ENCODE data around the gene GPR152.
A peak's percentile ranks its signal among the peaks of the same experiment; 100 is the strongest.

The GPR152 gene

GRCh38 chr11:67420147-67420645 lies 32.3 kb downstream of the GPR152 start:
- DNase-seq (ENCODE audit: low read depth in 1 of 2, low spot score in 1 of 2) = no peak
- TF ChIP-seq JUND (IDR thresholded peaks at IDR 0.05; ENCODE audit: low read depth) = no peak
- in situ Hi-C loops (cut with HindIII; ENCODE audit: low pct_unique_long_range_greater_than_20kb, low sequenced_read_pairs) = no loop called here

- in situ Hi-C loops (cut with HindIII; ENCODE audit: low pct_unique_long_range_greater_than_20kb, low sequenced_read_pairs) = no loop called here
- DNase-seq (ENCODE audit: low read depth in 1 of 2, low spot score in 1 of 2) = no peak
- TF ChIP-seq JUND (IDR thresholded peaks at IDR 0.05; ENCODE audit: low read depth) = no peak
Observed at GRCh38 chr11:67419325-67420049, 33.0 kb downstream of the GPR152 start.

GRCh38 chr11:67418476-67419281 lies 33.9 kb downstream of the GPR152 start:
- DNase-seq (ENCODE audit: low read depth in 1 of 2, low spot score in 1 of 2) = no peak
- TF ChIP-seq JUND (IDR thresholded peaks at IDR 0.05; ENCODE audit: low read depth) = no peak
- in situ Hi-C loops (cut with HindIII; ENCODE audit: low pct_unique_long_range_greater_than_20kb, low sequenced_read_pairs) = no loop called here

GRCh38 chr11:67417425-67417824 lies 35.1 kb downstream of the GPR152 start:
- DNase-seq (ENCODE audit: low read depth in 1 of 2, low spot score in 1 of 2) = no peak
- in situ Hi-C loops (cut with HindIII; ENCODE audit: low pct_unique_long_range_greater_than_20kb, low sequenced_read_pairs) = no loop called here
- TF ChIP-seq JUND (IDR thresholded peaks at IDR 0.05; ENCODE audit: low read depth) = no peak

GRCh38 chr11:67416416-67417335 lies 35.9 kb downstream of the GPR152 start:
- in situ Hi-C loops (cut with HindIII; ENCODE audit: low pct_unique_long_range_greater_than_20kb, low sequenced_read_pairs) = no loop called here
- no peak for TF ChIP-seq JUND (IDR thresholded peaks at IDR 0.05; ENCODE audit: low read depth)
- DNase-seq (ENCODE audit: low read depth in 1 of 2, low spot score in 1 of 2) = peak in 1 of 2 experiments; percentile 74

GRCh38 chr11:67415501-67416304 lies 36.8 kb downstream of the GPR152 start, which contains the start of gene CARNS1:
Gene CARNS1 (plus strand): TSS chr11:67415678. CDS start chr11:67416200, 522 bp downstream.
- TF ChIP-seq JUND (IDR thresholded peaks at IDR 0.05; ENCODE audit: low read depth) = no peak
- no peak for DNase-seq (ENCODE audit: low read depth in 1 of 2, low spot score in 1 of 2)
- in situ Hi-C loops (cut with HindIII; ENCODE audit: low pct_unique_long_range_greater_than_20kb, low sequenced_read_pairs) = no loop called here

- in situ Hi-C loops (cut with HindIII; ENCODE audit: low pct_unique_long_range_greater_than_20kb, low sequenced_read_pairs) = no loop called here
- no peak for TF ChIP-seq JUND (IDR thresholded peaks at IDR 0.05; ENCODE audit: low read depth)
- DNase-seq (ENCODE audit: low read depth in 1 of 2, low spot score in 1 of 2) = no peak
Observed at GRCh38 chr11:67413266-67413849, 39.2 kb downstream of the GPR152 start.

- no peak for DNase-seq (ENCODE audit: low read depth in 1 of 2, low spot score in 1 of 2)
- TF ChIP-seq JUND (IDR thresholded peaks at IDR 0.05; ENCODE audit: low read depth) = no peak
- in situ Hi-C loops (cut with HindIII; ENCODE audit: low pct_unique_long_range_greater_than_20kb, low sequenced_read_pairs) = no loop called here
Observed at GRCh38 chr11:67412495-67413179, 39.9 kb downstream of the GPR152 start.

GRCh38 chr11:67411785-67412152 lies 40.8 kb downstream of the GPR152 start:
- no peak for DNase-seq (ENCODE audit: low read depth in 1 of 2, low spot score in 1 of 2)
- in situ Hi-C loops (cut with HindIII; ENCODE audit: low pct_unique_long_range_greater_than_20kb, low sequenced_read_pairs) = no loop called here
- TF ChIP-seq JUND (IDR thresholded peaks at IDR 0.05; ENCODE audit: low read depth) = no peak

- no peak for TF ChIP-seq JUND (IDR thresholded peaks at IDR 0.05; ENCODE audit: low read depth)
- no peak for DNase-seq (ENCODE audit: low read depth in 1 of 2, low spot score in 1 of 2)
- in situ Hi-C loops (cut with HindIII; ENCODE audit: low pct_unique_long_range_greater_than_20kb, low sequenced_read_pairs) = no loop called here
Observed at GRCh38 chr11:67410984-67411784, 41.3 kb downstream of the GPR152 start.
